GM12801 (cell line): ENCODE data around the gene SGSH.

Experiments used
- TF ChIP-seq, protein P1 (sequence below): IDR thresholded peaks from one replicate; pipeline ENCODE4 v1.5.1; 2011; ENCODE audit warnings: control low read depth; ENCODE audit not compliant: insufficient read length; ENCODE audit errors: extremely low read depth

SGSH gene

DNA sequence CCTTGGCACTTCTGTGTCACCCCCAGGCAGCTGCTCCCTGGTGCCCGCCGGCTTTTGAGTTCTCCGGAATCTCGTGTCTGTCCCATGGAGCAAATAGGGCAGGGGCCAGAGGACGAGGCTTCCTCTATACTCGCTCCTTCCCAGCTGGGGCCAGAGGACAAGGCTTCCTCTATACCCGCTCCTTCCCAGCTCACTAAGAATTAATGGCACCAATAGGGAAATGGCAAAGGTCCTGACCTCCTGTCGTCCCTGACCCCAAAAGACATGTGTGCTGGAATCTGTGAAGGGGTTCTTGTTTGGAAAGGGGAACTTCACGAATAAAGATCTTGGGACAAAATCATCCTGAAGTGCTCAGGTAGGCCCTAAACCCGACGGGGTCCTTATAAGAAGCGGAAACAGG is 7.6 kb downstream of the SGSH start:
- TF ChIP-seq, protein P1, sequence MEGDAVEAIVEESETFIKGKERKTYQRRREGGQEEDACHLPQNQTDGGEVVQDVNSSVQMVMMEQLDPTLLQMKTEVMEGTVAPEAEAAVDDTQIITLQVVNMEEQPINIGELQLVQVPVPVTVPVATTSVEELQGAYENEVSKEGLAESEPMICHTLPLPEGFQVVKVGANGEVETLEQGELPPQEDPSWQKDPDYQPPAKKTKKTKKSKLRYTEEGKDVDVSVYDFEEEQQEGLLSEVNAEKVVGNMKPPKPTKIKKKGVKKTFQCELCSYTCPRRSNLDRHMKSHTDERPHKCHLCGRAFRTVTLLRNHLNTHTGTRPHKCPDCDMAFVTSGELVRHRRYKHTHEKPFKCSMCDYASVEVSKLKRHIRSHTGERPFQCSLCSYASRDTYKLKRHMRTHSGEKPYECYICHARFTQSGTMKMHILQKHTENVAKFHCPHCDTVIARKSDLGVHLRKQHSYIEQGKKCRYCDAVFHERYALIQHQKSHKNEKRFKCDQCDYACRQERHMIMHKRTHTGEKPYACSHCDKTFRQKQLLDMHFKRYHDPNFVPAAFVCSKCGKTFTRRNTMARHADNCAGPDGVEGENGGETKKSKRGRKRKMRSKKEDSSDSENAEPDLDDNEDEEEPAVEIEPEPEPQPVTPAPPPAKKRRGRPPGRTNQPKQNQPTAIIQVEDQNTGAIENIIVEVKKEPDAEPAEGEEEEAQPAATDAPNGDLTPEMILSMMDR = no peak

DNA sequence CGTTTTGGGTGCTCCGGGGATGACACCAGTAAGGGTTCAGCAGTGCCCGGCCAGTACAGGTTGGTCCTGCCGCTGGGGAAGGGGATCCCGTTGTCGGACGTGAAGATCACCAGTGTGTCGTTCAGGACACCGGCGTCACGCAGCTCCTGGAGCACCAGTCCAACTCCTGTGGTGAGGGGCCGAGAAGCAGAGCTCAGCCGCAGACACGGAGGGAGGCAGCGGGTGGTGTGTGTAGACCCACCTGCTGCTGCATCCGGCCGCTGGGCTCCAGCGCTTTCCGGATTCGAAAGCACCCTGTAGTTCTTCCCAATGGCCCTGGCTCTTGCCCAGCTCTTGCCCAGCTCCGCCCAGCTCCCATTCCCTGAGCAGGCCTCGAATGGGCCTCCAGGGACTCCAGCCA is 8.0 kb downstream of the SGSH start:
- TF ChIP-seq, protein P1 = no peak

DNA sequence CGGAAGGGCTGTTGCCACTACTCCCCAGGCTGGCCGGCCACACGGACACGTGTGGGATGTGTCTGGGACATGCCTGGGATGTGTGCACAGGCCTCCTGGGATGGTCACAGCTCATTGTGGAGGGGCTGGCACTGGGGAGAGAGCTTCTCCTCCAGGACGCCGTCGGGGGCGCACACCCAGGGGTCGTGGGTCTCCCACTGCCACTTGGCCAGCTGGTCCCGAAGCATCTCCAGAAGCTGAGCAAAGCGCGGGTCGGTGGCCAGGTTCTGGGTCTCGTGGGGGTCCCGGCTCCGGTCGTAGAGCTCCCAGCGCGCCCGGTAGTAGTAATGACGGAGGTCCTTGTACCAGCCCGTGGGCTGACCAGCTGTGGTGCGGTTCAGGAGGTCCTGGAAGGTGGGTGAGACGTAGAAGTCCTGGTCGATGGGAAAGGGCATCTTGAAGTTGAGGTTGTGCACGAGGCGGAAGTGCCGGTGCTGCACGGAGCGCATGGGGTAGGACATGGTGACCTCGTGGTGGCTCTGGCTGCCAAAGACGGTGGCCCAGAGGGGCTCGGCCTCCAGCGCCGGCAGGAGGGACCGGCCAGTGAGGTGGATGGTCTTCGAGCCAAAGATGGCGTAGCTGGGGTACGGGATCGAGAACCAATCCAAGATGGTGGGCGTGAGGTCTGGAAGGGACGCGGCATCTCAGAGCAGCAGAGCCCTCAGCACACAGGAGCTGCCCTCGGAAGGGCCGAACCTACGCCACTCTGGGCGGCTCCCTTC is 9.6 kb downstream of the SGSH start:
- TF ChIP-seq, protein P1 = no peak

DNA sequence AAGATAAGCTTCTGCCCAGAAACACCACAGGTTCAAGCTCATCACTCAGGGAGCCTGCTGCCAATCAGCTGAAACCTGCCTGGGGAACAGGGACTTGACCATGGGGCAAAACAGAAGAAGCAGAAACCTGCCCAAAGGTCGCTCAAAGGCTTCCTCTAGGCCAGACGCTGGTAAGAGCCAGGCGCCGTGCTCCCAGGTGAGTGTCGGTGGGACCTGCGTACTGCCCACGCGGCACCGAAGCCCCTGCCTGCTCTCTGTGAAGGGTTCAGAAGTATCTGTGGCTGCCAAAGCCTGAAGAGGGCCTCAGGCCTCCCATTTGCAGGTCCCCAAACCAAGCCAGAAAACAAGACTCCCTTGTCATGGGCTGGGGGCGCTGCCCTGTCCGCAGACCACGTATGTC is 10.4 kb downstream of the SGSH start:
- TF ChIP-seq, protein P1 = no peak

DNA sequence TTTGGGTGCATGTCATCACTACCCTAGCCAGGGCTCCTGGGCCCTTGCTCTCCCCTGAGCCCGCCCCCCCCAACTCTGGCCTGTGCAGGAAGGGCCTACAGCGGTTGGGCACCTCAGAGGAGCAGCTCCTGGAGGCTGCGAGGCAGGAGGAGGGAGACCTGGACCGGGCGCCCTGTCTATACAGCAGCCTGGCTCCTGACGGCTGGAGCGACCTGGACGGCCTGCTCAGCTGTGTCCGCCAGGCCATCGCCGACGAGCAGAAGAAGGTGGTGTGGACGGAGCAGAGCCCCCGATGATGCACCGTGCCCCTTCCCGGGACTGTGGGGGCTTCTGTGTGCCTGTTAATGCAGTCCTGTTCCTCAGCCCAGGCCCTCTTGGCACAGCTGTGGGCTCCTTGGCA is 12.1 kb downstream of the SGSH start:
- TF ChIP-seq, protein P1 = no peak

DNA sequence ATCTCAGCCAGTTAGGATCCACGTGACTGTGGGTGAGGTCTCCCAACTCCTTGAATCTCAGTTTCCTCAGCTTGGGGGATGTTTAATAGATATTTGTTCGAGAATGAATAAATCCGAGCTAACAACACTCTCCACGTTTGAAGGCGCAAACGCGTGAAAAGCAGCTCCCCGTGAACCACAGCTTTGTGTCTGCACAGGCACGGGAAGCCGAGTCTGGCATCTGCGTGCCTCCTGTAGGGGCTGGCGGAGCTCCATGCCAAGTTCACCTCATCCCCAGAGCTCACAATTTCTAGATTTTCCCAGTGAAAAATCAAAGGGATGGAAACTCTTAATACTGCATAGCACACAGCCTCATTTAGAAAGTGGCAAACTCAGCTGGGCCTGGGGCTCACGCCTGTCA is 14.3 kb downstream of the SGSH start:
- TF ChIP-seq, protein P1 = no peak

DNA sequence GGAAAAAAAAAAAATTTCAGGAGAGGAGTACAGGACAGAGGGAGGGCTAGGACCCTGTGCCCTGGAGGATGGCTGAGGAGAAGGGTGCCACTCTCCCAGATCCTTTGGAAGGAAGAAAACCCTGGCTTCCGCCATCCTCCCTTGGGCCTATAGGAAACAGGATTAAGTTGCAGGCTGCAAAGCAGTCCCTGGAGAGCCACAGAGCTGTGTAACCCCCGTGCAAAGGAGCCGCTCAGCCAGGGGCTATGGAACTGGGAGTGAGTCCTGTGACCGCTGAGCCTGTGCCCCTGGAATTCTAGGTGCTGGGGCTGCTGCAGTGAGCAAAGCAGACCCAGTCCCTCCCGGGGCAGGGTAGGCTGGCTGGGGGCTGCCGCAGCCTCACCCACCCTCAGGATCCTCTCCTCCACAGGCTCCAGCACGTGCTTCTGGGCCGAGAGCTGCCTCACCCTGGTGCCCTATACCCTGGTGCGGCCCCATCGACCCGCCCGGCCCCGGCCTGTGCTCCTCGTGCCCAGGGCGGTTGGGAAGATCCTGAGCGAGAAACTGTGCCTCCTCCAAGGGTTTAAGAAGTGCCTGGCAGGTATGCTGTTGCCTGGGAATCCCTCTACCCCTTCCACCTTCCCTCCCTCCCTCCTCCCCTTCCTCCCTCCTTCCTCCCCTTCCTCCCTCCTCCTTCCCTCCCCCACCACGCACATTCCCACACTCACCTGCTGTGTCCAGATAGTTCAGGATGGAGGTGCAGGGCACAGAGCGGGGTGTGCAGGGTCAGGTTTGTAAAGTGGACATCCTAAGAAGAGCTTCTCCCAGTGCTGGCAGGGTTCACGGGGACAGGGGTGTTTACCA is 15.3 kb downstream of the SGSH start:
- TF ChIP-seq, protein P1 = no peak
